K562 (cell line): ENCODE data around the gene RERE. TPM values are rescaled to one million over a fixed set of nuclear protein-coding genes. Genes with fewer than 3 reads are reported as not detected.

ENCODE experiments used
- CBX2 ChIP-seq: fragments of 200-600 bp; sonication (generic); IDR thresholded peaks from one replicate; pipeline ENCODE4 v1.6.1; 2012; ENCODE audit warnings: mild to moderate bottlenecking, low read length, inconsistent platforms; ENCODE audit not compliant: insufficient read depth, poor library complexity, severe bottlenecking
- CHD2 ChIP-seq: IDR thresholded peaks from 2 replicates; pipeline ENCODE4 v1.6.1; 2011; ENCODE audit warnings: low read depth, low read length
- ELF2 ChIP-seq: fragments of 250-450 bp; sonication (Bioruptor Pico); IDR thresholded peaks from 2 replicates; pipeline ENCODE4 v1.5.0; 2021; ENCODE audit warnings: mild to moderate bottlenecking
- HMG20A ChIP-seq: fragments of 450-650 bp; formaldehyde crosslinking; conservative IDR thresholded peaks from 2 replicates; pipeline ENCODE4 v1.4.0; 2020; ENCODE audit warnings: mild to moderate bottlenecking, mixed read lengths
- ILF3 ChIP-seq: fragments of 450-650 bp; IDR thresholded peaks from 2 replicates; pipeline ENCODE4 v1.6.1; 2018; ENCODE audit warnings: antibody characterized with exemption, mild to moderate bottlenecking, moderate library complexity, borderline replicate concordance
- MAFF ChIP-seq: IDR thresholded peaks from 2 replicates; pipeline ENCODE4 v1.6.1; 2012; ENCODE audit warnings: low read length, improper control_type of control experiment
- PHF20 ChIP-seq: fragments of 450-650 bp; IDR thresholded peaks from 2 replicates; pipeline ENCODE4 v1.6.1; 2018; ENCODE audit not compliant: partially characterized antibody
- PHF21A ChIP-seq: fragments of 450-650 bp; IDR thresholded peaks from 2 replicates; pipeline ENCODE4 v1.6.1; 2017; ENCODE audit warnings: low read depth, borderline replicate concordance
- PML ChIP-seq: IDR thresholded peaks from 2 replicates; pipeline ENCODE4 v1.6.1; 2012; ENCODE audit warnings: low read length, inconsistent platforms
- SAP30 ChIP-seq: fragments of 200-600 bp; sonication (generic); IDR thresholded peaks from 2 replicates; pipeline ENCODE4 v1.6.1; 2012; ENCODE audit warnings: borderline replicate concordance, low read depth, mild to moderate bottlenecking, moderate library complexity, low read length, control low read depth, inconsistent platforms; ENCODE audit not compliant: insufficient read depth, poor library complexity, severe bottlenecking
- SMC3 ChIP-seq: conservative IDR thresholded peaks from 2 replicates; pipeline ENCODE4 v1.6.1; 2011; ENCODE audit warnings: low read depth, low read length, improper control_type of control experiment; ENCODE audit not compliant: insufficient read depth
- SNRNP70 ChIP-seq: fragments of 200-400 bp; formaldehyde crosslinking; optimal IDR thresholded peaks from 2 replicates; pipeline ENCODE3; 2017; ENCODE audit warnings: low read depth, low read length
- STAG1 ChIP-seq: sonication (generic); formaldehyde crosslinking; IDR thresholded peaks from 2 replicates; pipeline ENCODE4 v1.5.0; 2020; ENCODE audit warnings: missing genetic modification reagents, borderline replicate concordance
- TEAD4 ChIP-seq, 2 experiments: sonication (generic) in 1 of 2; formaldehyde crosslinking in 1 of 2; IDR thresholded peaks; 2 replicates each; pipeline versions ENCODE4 v1.6.1 to v1.8.0; 2012 to 2022; ENCODE audit warnings: borderline replicate concordance in 1 of 2, inconsistent platforms in 1 of 2, low read length in 1 of 2, mild to moderate bottlenecking in 1 of 2, missing genetic modification reagents in 1 of 2
- TSC22D4 ChIP-seq: fragments of 450-650 bp; IDR thresholded peaks from 2 replicates; pipeline ENCODE4 v1.6.1; 2016; ENCODE audit warnings: missing genetic modification characterization, missing biosample characterization, control low read depth
- ZC3H11A ChIP-seq: IDR thresholded peaks from 2 replicates; pipeline ENCODE4 v1.6.1; 2012; ENCODE audit warnings: low read depth, low read length, improper control_type of control experiment
- ZHX1 ChIP-seq: fragments of 150-350 bp; conservative IDR thresholded peaks from 2 replicates; pipeline ENCODE4 v1.6.1; 2014; ENCODE audit warnings: low read length
- ZNF121 ChIP-seq: sonication (generic); formaldehyde crosslinking; conservative IDR thresholded peaks from 2 replicates; pipeline ENCODE4 v1.8.0; 2022; ENCODE audit warnings: missing genetic modification reagents
- ZNF146 ChIP-seq: IDR thresholded peaks from one replicate; pipeline ENCODE4 v1.6.1; 2018; ENCODE audit warnings: missing compliant biosample characterization; ENCODE audit not compliant: unreplicated experiment
- ZNF589 ChIP-seq: fragments of 200-800 bp; sonication (Bioruptor generic); IDR thresholded peaks from 2 replicates; pipeline ENCODE4 v1.6.1; 2016; ENCODE audit warnings: low read depth, missing genetic modification characterization, missing compliant biosample characterization
- ZNF696 ChIP-seq: fragments of 250-450 bp; sonication (Bioruptor Pico); conservative IDR thresholded peaks from 2 replicates; pipeline ENCODE4 v1.4.0; 2020; ENCODE audit warnings: mild to moderate bottlenecking, moderate library complexity
- ZNF766 ChIP-seq: fragments of 200-800 bp; sonication (Bioruptor generic); conservative IDR thresholded peaks from 2 replicates; pipeline ENCODE4 v1.6.1; 2016; ENCODE audit warnings: missing genetic modification characterization, missing compliant biosample characterization
- polyA plus RNA-seq, 8 experiments: library from polyadenylated mRNA; depleted of rRNA in 4 of 8; stranded (reverse) in 5 of 8; unstranded in 3 of 8; fragments of >200 nt; fragmentation: Nextera tagmentation in 2 of 8; fragmentation: Illumina TruSeq in 1 of 8; extraction: Ambion mirVana in 2 of 8; extraction: Trizol in 1 of 8; gene quantifications; 2 replicates each; pipeline versions ENCODE4 v1.2.1 to v1.2.3, GENCODE V29; 2011 to 2014; ENCODE audit warnings: inconsistent platforms in 1 of 8, missing spikeins in 1 of 8
- total RNA-seq, 7 experiments: library from RNA; depleted of rRNA in 6 of 7; stranded (reverse); fragments of >200 nt in 6 of 7; fragmentation: Illumina TruSeq in 2 of 7; extraction: Trizol in 2 of 7; gene quantifications; 2 replicates each; pipeline versions ENCODE4 v1.2.1 to v1.2.3, GENCODE V29; 2011 to 2021; ENCODE audit warnings: low replicate concordance in 1 of 7
- TF ChIP-seq, protein P1 (sequence below): fragments of 250-450 bp; sonication (Bioruptor Pico); IDR thresholded peaks from 2 replicates; pipeline ENCODE4 v1.8.0; 2021; ENCODE audit warnings: borderline replicate concordance, mild to moderate bottlenecking, moderate library complexity; ENCODE audit not compliant: poor library complexity, severe bottlenecking

RERE gene
- total and polyA plus RNA-seq, 9 of the 15 experiments (the other 6 are each of a cell fraction or from before 2014, with no cell fraction given) = 3.0 to 51.5 (median 13.4) TPM

DNA sequence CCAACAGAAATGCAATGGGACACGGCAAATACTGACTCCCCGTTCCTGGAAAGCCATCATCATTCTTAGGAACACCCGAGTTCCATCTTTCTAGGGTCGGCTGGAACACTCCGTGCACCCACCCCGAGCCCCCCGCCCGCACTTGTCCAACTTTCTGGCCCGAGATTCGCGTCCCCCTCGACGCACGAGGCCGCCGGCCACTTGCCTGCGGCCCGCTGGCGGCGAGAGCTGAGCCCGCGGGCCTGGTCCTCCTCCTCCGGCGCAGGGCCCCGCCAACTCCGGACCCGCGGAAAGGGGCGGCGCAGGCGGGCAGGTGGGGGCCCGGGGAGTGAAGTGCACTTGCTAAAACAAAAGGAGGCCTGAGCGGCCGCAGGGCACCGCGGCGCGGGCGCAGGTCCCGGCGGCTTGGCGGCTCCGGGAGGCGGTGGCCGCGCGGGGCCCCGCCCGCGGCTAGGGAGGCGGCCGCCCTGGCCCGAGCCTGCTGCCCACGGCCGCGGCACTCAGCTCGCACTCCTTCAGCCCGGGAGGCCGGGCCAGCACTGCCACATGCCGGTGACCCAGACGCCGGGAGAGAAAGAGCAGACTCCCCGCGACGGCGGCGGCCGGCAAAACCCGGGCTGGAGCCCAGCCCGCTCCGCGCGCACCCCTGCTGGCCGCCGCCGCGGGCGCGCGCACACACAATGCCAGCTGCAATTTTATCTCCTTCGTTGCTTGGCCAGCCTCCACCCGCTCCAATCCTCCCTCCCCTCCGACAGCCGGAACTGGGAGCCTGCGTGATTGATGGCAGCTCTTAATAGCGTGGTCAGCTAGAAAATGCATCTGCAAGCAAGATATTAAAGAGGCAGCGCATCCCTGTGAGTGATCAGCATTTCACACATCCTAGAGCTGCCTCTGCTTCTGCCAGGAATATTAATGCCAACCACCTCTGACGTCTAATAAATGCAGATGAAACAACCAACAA, 114.3 kb downstream of the RERE start (continued):
- TF ChIP-seq, protein P1, sequence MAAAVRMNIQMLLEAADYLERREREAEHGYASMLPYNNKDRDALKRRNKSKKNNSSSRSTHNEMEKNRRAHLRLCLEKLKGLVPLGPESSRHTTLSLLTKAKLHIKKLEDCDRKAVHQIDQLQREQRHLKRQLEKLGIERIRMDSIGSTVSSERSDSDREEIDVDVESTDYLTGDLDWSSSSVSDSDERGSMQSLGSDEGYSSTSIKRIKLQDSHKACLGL (CRISPR knock-in tag) = no peak
- 0 out of 2 replicates have a peak, but pooled peaks have one; percentile 61 for TF ChIP-seq ZC3H11A
- TF ChIP-seq ELF2 (CRISPR knock-in tag) = 0 out of 2 replicates have a peak, but pooled peaks have one; percentile 54
- TF ChIP-seq ZNF696 (CRISPR knock-in tag) = no peak
- peak; percentile 75 for TF ChIP-seq TEAD4 (IDR thresholded peaks at IDR 0.05; ENCODE audit: low read length)
- TF ChIP-seq TEAD4 (CRISPR knock-in tag; IDR thresholded peaks at IDR 0.05; ENCODE audit: borderline replicate concordance) = no peak
- no peak for TF ChIP-seq SNRNP70
- peak; percentile 43; the same call in 1 of the 2 replicates for TF ChIP-seq MAFF
- TF ChIP-seq TSC22D4 = no peak
- no peak for TF ChIP-seq CHD2
- TF ChIP-seq SAP30 = no peak
- no peak; the same call in 1 of the 2 replicates for TF ChIP-seq PML
- TF ChIP-seq STAG1 (CRISPR knock-in tag) = no peak
- TF ChIP-seq ZNF766 (CRISPR knock-in tag) = peak; percentile 98
- 0 out of 2 replicates have a peak, but pooled peaks have one; percentile 20 for TF ChIP-seq SMC3
- 0 out of 2 replicates have a peak, but pooled peaks have one; percentile 12 for TF ChIP-seq ZNF121 (CRISPR knock-in tag)
- no peak for TF ChIP-seq ILF3
- no peak for TF ChIP-seq PHF20
- TF ChIP-seq CBX2 = no peak
- no peak for TF ChIP-seq PHF21A
- TF ChIP-seq ZNF589 (CRISPR knock-in tag) = peak; percentile 92
- TF ChIP-seq HMG20A = no peak
- no peak for TF ChIP-seq ZNF146 (CRISPR knock-in tag)
- no peak for TF ChIP-seq ZHX1
